Left colon (tissue), 2 donors: ENCODE data around the gene TMEM61. TPM values are rescaled to one million over a fixed set of nuclear protein-coding genes. Genes with fewer than 3 reads are reported as not detected.

ENCODE experiments used
- total RNA-seq, 2 donors: library from RNA; stranded (reverse); fragmentation: NEBNext Ultra II Directional; extraction: Animal tissue kit (Norgen Biotek cat#: 25700); gene quantifications; one replicate each; pipeline ENCODE4 v1.2.1, GENCODE V29; 2021
- donor health status: DM: no; HTN: no; CAD: no.
- donor health status: DM: yes; HTN: yes; CAD: no.

The TMEM61 gene
- total RNA-seq, 2 donors from 2014 or later, result 12.2 to 19.8 TPM

Other genes with a start within 250 kb of the TMEM61 start
- 10 to 100 TPM in 1 of 2 donors, 1 to 10 TPM in 1; 9.3 to 11.3 TPM for gene PARS2, start 216.1 kb upstream of the TMEM61 start, total RNA-seq
- 10 to 100 TPM; 88.7 to 94.5 TPM for gene TTC22, start 179.3 kb upstream of the TMEM61 start, total RNA-seq
- gene DHCR24, start 93.4 kb upstream of the TMEM61 start, total RNA-seq, result 100 to 1,000 TPM; 217 to 298 TPM
- gene BSND, start 18.3 kb downstream of the TMEM61 start, total RNA-seq, result not detected
- gene PCSK9, start 58.9 kb downstream of the TMEM61 start, total RNA-seq, result 10 to 100 TPM; 12.6 to 37.0 TPM
- 10 to 100 TPM; 33.5 to 35.2 TPM for gene USP24, start 234.7 kb downstream of the TMEM61 start, total RNA-seq